ENCODE measurements around the gene VSTM4.

VSTM4 gene

GRCh38 chr10:49068209-49068608 lies 47.1 kb downstream of the VSTM4 start:
- DNase-seq: no peak

- DNase-seq: no peak
These were observed 48.2 kb downstream of the VSTM4 start for GRCh38 chr10:49066944-49067730.

DNA sequence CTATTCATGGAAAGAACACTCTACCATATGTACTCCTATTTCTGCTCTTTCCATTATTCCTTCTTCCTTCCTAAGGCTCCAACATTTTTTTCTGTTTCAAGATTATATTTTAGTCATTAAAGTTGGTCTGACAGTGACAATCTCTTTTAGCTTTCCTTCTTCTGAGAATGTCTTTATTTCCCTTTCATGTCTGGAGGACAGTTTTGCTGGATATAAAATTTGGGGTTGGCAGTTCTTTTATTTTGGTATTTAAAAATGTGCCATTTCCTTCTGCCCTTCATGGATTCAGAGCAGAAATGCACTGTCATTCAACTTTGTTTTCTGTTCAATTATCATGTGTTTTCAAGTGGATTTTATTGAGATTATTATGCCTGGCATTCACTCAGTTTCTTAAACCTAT lies 53.1 kb downstream of the VSTM4 start:
- no peak for DNase-seq

DNA sequence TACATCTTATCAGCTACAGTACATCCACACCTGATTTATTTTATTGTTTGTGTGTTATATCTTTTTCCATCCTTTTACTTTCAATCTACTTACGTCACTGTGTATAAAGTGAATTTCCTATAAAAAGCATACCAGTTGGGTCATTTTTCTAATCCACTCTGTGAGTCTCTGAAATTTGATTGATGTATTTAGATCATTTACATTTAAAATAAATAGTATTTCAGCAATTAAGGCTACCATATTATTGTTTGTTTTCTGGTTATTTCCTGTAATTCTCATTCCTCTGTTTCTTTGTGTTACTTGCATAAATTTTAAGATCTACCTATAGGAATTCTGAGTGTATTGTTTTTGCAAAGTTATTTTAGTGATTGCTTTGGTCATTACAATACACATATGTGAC lies 53.7 kb downstream of the VSTM4 start:
- no peak for DNase-seq

DNA sequence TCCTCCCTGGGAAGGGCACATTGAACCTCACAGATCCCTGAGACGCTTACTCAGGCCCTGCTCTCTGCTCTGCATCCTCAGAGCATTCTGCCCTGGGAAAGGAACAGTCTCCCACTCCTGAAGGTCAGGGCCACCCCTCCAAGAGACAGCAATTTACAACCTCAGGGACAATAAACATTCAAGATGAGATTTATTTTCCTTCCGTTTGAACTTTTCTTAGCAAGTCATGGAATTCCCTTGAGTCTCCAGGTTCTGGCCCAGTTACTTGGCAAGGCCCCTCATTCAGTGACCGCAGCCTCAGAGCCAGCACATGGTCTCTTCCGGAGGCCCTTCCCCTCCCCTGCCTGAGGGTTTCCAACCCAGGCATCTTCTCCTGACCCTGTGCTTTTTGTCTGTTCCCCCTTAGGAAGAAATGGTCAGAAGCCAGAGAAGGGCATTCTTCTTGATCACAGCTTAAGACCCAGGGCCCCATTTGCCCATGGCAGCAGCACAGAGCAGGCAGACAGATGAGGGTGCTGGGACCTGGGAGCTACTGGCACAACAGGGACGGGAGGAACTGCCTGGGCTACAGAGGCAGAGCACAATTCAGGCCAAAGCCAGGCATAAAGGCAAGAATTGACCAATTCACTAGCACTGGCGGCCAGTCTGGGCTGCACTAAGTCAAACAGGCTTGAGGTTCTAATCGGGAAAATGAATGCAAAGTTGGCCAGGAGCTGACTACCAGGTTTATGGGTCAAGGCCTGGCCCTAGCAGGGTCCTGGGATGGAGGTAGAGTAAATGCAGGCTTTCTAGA lies 56.7 kb downstream of the VSTM4 start:
- DNase-seq: no peak

DNA sequence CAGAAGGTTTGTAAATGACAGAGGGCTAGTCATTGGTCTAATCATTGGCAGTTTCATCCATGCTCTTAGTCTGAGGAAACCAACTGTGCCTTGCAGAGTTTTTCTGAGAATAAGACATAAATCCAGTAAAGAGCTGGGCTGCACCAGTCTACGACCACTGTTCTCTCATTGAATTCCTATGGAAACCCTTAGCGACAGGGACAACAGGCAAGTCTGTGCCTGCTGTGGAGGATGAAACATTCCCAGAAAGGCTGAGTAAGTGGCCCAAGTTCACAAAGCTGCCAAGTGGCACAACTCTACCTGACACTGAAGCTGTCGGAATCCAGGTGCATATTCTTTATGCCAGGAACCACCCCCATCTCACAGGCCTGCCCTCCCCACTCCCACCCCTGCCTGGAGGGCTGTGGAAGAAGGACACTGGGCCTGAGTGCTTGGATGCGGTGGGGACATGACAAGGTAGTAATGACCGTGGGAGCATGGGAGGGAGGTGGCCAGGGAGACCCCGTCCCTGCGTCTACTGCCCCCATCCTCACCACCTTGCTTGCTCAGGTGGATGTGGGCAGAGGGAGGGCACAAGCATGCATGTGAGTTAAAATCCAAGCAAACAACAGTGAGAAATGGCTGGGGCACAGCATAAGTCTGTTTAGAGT lies 58.0 kb downstream of the VSTM4 start:
- DNase-seq: no peak

DNA sequence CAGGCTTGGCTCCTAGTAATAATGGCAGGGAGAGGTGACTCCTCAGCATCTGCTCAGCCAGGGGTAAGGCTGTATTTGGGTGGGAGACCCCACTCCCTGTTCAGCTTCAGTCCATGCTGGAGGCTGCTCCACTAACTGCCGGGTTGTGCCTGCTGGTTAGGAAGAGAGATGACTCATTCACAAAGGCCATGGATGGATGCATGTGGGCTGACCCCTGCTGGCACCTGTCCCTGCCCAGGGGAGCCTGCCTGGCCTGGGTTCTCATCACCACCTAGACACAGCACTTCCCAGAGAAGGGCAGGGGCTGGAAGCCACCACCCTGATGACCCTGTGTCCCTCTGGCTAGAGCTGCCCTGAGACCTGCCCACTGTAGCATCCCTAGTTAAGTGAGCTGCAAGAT lies 59.0 kb downstream of the VSTM4 start:
- no peak for DNase-seq

- DNase-seq: no peak
These were observed 60.0 kb downstream of the VSTM4 start for GRCh38 chr10:49055221-49055849.

- no peak for DNase-seq
These were observed 60.6 kb downstream of the VSTM4 start for GRCh38 chr10:49054753-49055152.

DNA sequence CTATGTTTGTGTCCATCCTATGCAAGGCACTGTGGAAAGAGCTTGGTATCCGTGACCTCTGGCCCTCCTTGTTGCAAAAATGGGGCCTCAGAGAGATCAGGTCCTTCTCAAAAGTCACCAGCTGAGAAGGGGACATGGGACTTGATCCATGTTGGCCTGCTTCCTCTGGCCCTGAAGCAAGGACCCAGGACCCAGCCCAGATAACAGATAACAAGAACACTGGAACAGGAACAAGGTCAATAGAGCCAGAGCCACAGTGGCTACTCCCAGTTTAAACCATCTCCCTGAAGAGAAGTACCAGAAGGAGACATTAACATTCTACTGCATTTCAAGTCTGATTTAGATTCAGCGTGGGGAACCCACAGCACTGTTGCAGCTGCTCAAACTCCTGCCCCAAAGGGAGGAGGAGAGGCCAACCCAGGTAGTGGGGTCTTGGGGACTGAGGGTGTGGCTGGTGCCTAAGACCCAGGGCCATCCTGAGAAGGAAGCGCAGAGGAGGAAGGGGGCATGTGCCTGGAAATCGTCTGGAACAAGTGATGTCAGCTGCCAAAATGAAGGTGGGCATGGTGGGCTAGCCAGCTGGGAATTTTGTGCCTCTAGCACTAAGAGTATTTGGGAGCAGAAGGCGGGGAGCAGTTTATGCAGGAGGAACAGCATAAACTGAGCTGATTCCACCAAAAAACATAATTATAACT lies 61.2 kb downstream of the VSTM4 start:
- DNase-seq: no peak

DNA sequence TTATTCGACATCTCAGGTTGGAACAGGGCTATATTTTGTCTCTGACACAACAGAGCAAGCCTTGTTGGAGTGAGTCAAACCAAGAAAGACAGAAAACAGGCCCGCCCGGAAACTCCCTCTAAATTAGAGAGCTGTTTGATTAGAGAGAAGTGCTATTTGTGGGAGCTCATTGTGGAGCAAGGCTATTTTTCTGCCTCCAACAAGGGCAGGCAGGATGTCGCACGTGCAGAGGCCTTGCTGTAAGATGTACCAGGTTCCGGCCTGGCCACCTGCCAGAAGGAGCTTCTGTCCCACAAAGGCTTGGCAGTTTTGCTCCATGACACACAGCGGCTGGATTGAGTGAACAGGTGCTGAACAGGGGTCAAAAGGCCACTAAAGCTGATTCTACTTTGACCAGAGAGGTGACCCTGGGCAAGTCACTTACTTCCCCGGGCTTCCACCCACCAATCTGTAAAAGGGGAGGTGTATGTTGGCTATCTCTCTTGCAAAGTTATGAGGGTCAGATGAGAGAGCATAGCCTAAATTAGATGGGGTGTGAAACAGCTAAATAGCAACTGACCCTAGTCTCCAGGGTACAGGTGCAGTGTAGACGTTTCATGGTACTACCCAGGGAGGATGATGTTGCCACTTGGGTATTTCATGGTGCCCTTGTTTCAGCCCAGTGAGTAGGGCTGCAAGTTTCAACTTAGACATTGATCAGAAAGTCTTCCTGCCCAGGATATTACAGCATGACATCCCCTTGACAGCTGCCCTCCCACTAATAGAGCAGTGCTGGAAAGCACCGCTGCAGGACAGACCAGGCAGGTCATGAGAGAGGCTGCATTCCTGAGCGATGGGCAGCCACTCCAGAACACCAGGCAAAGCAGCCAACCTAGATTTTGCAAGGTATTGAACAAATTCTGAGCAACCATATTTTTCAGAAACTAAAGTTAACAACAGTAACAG lies 62.0 kb downstream of the VSTM4 start:
- DNase-seq: no peak

DNA sequence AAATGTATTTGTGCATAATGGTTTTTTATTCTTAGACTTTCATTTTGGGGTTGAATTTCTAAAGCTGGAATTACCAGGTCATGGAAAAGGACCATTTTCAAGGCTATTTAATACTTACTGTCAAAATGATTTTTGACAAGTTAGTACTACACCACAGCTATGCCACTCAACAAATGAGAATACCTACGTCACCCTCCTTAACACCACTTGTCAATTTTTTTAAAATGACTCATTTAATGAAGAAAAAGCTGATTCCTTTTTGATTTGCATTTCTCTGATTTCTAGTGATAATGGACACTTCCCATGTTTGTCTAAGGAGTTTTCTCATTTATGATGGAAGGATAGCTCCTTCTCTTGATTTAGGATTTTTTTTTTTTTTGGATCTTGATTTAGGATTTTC lies 63.3 kb downstream of the VSTM4 start:
- DNase-seq: no peak

- no peak for DNase-seq
These were observed 64.4 kb downstream of the VSTM4 start for GRCh38 chr10:49050906-49051305.

DNA sequence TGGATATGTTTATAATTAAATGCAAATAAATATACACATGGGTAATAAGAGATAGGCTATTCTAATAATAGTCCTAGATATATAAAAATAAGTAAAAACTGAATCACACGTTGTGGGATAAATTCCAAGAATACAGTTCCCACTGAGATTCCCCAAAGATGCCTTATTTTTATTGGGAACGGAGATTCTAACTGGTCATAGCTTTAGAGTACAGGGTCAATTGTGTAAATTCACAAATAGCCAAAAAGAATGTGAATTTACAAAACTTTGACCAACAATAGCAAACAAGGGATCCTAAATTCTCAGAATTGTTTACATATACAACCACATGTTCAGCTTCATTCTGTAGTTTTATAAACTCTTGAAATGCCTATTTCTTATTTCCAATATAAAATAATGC lies 65.0 kb downstream of the VSTM4 start:
- peak; percentile 29 for DNase-seq

DNA sequence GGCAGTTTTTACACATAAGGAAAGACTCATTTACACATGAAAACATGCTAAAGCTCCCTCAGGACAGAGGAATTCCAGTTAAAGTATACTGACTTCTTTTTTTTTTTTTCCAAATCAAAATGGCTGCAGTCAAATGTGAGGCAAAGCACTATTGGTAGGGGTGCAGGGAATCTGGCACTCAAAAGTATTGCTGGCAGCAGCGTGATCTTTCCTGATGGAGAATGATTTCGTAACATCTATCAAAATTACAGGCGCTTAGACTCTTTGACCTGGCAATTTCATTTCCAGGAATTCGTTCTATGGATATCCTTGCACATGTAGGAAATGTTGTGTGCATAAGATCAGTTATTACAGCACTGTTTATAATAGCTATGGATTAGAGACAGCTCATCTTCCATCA lies 65.7 kb downstream of the VSTM4 start:
- peak; percentile 16 for DNase-seq

GRCh38 chr10:49047128-49047639 lies 68.1 kb downstream of the VSTM4 start:
- no peak for DNase-seq

- DNase-seq: no peak
These were observed 70.8 kb downstream of the VSTM4 start for GRCh38 chr10:49044293-49045193.

- DNase-seq: no peak
These were observed 74.7 kb downstream of the VSTM4 start for GRCh38 chr10:49040601-49041000.

- no peak for DNase-seq
These were observed 75.9 kb downstream of the VSTM4 start for GRCh38 chr10:49039409-49039808.

- no peak for DNase-seq
These were observed 76.6 kb downstream of the VSTM4 start for GRCh38 chr10:49038711-49039110.

All from fibroblast of skin of right quadriceps (primary cell).